B cell (primary cell): ENCODE measurements around the gene EVA1A.

ENCODE experiments used
- CTCF ChIP-seq: fragments of 200-600 bp; IDR thresholded peaks from one replicate; pipeline ENCODE4 v1.8.0; 2022; ENCODE audit warnings: antibody characterized with exemption, mild to moderate bottlenecking
- EZH2 ChIP-seq: IDR thresholded peaks from 2 replicates; pipeline ENCODE4 v1.6.1; 2012; ENCODE audit warnings: borderline replicate concordance, low read depth, mild to moderate bottlenecking, moderate library complexity, low read length; ENCODE audit not compliant: insufficient read depth, poor library complexity, severe bottlenecking

- no peak for TF ChIP-seq CTCF
- no peak for TF ChIP-seq EZH2
These were observed 28.8 kb upstream of the EVA1A start for GRCh38 chr2:75589391-75590105.
